Colonic mucosa (tissue), 4 donors: Measurements from ENCODE around the gene KRT12. TPM values are rescaled to one million over a fixed set of nuclear protein-coding genes. Genes with fewer than 3 reads are reported as not detected.

Experiments
- DNase-seq: peaks from one replicate; pipeline ENCODE4 v3.0.0-alpha.2; 2020
- H3K27ac ChIP-seq: fragments of 200-600 bp; one replicate; pipeline ENCODE4 v1.8.0; 2021
- H3K27me3 ChIP-seq: fragments of 200-600 bp; one replicate; pipeline ENCODE4 v1.8.0; 2021
- H3K36me3 ChIP-seq: fragments of 200-600 bp; one replicate; pipeline ENCODE4 v1.8.0; 2021
- H3K4me1 ChIP-seq: fragments of 200-600 bp; one replicate; pipeline ENCODE4 v1.8.0; 2021; ENCODE audit warnings: mild to moderate bottlenecking
- H3K4me3 ChIP-seq: fragments of 200-600 bp; one replicate; pipeline ENCODE4 v1.8.0; 2021
- H3K9ac ChIP-seq, 2 donors: one replicate each; pipeline ENCODE4 v1.7.0; 2013; ENCODE audit warnings: control low read depth in 2 of 2, low read depth in 2 of 2, low read length in 2 of 2
- H3K9me3 ChIP-seq: fragments of 200-600 bp; one replicate; pipeline ENCODE4 v1.8.0; 2021
- intact Hi-C: fragments of 100-400 bp; cut with DNase I; formaldehyde crosslinking; loops from one replicate; pipeline ENCODE4 v1.14.1; 2022
- total RNA-seq, 2 donors: library from RNA; stranded (reverse); fragmentation: NEBNext Ultra II Directional in 1 of 2; extraction: Animal tissue kit (Norgen Biotek cat#: 25700) in 1 of 2; gene quantifications; one replicate each; pipeline ENCODE4 v1.2.1, GENCODE V29; 2021
- TF ChIP-seq, protein P1 (sequence below): fragments of 200-600 bp; IDR thresholded peaks from one replicate; pipeline ENCODE4 v1.8.0; 2022; ENCODE audit warnings: antibody characterized with exemption, mild to moderate bottlenecking
- donor health status: healthy.
- donor health status: DM: no; HTN: no; CAD: no.
- donor health status: DM: no; HTN: no; CAD: no.

The KRT12 gene
- total RNA-seq, 2 donors from 2014 or later: 2.2 to 4.4 TPM

DNA sequence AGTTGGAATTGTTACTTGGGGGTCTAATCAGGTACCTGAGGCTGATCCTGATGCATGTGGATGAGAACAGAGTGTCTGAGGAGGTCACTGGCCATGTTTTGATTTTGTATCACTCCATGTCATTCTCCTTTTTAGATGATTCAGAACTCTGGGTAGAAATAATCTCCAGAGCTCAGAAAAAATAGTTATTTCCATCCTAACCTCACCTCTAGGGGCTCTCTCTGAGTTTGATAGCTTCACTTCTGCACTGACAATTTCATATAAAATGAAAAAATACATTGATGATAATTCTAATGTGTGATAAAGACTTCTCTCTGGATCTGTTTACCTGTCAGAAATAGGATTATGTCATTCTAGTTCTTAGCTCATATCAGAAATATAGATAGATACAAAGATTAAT is 6.2 kb upstream of the KRT12 start:
- Histone ChIP-seq H3K9me3 (no peaks in the 10 kb centered on the region), H3K4me1 (no peaks in the 10 kb centered on the region), H3K36me3 (no peaks in the 10 kb centered on the region), H3K9ac (no peak overlapping the region), H3K27me3 (no peaks in the 10 kb centered on the region), H3K4me3 (no peak overlapping the region), H3K27ac (no peak overlapping the region)
- no peak for DNase-seq
- intact Hi-C loops: no loop called here
- TF ChIP-seq, protein P1, sequence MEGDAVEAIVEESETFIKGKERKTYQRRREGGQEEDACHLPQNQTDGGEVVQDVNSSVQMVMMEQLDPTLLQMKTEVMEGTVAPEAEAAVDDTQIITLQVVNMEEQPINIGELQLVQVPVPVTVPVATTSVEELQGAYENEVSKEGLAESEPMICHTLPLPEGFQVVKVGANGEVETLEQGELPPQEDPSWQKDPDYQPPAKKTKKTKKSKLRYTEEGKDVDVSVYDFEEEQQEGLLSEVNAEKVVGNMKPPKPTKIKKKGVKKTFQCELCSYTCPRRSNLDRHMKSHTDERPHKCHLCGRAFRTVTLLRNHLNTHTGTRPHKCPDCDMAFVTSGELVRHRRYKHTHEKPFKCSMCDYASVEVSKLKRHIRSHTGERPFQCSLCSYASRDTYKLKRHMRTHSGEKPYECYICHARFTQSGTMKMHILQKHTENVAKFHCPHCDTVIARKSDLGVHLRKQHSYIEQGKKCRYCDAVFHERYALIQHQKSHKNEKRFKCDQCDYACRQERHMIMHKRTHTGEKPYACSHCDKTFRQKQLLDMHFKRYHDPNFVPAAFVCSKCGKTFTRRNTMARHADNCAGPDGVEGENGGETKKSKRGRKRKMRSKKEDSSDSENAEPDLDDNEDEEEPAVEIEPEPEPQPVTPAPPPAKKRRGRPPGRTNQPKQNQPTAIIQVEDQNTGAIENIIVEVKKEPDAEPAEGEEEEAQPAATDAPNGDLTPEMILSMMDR: no peak

GRCh38 chr17:40872416-40872815 is 5.4 kb upstream of the KRT12 start:
- intact Hi-C loops: no loop called here
- TF ChIP-seq, protein P1: no peak
- H3K36me3 ChIP-seq: no peaks in the 10 kb centered on the region
- H3K4me3 ChIP-seq: no peak overlapping the region
- no peaks in the 10 kb centered on the region for H3K27me3 ChIP-seq
- H3K9ac ChIP-seq: no peak overlapping the region
- no peak overlapping the region for H3K27ac ChIP-seq
- H3K9me3 ChIP-seq: no peaks in the 10 kb centered on the region
- H3K4me1 ChIP-seq: no peaks in the 10 kb centered on the region
- no peak for DNase-seq

- TF ChIP-seq, protein P1: no peak
- no peak for DNase-seq
- Histone ChIP-seq H3K27ac (no peak overlapping the region), H3K36me3 (no peaks in the 10 kb centered on the region), H3K4me3 (no peak overlapping the region), H3K9me3 (no peaks in the 10 kb centered on the region), H3K4me1 (no peaks in the 10 kb centered on the region), H3K27me3 (no peaks in the 10 kb centered on the region), H3K9ac (no peak overlapping the region)
- intact Hi-C loops: no loop called here
Observed at GRCh38 chr17:40871316-40871715, 4.3 kb upstream of the KRT12 start.

GRCh38 chr17:40870136-40870535 is 3.1 kb upstream of the KRT12 start:
- Histone ChIP-seq H3K4me1 (no peaks in the 10 kb centered on the region), H3K27me3 (no peaks in the 10 kb centered on the region), H3K9me3 (no peaks in the 10 kb centered on the region), H3K4me3 (no peak overlapping the region), H3K27ac (no peak overlapping the region), H3K9ac (no peak overlapping the region), H3K36me3 (no peaks in the 10 kb centered on the region)
- intact Hi-C loops: no loop called here
- DNase-seq: no peak
- TF ChIP-seq, protein P1: no peak

DNA sequence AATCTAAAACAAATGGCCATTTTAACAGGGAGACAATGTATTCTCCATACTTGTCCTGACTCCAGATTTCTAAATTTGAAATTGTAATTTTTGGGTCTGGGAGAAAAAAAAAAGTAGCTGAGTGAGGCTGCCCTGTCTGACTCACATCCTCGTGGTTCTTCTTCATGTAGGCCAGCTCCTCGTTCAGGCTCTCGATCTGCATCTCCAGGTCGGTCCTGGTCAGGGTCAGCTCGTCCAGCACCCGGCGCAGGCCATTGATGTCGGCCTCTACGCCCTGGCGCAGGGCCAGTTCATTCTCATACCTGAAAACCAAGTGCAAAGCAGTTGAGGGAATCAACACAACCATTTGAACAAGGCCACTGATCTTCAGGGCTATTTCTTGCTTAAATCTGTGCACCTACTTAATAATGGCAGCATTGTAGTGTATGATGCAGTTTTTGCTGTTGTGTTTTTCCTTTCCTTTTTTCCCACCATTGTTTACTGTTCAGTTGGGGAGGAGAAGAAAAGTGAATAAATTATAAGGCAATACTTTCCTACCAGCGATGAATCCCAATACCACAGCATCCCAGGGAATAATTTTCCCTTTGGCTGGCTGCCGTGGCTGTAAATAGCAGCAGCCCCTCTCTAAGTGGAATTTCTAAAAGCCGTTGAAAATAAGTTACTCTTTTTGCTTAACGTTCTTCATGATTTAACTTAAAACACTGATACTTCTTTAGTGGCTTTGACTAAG is 2.2 kb downstream of the KRT12 start:
- TF ChIP-seq, protein P1: no peak
- Histone ChIP-seq H3K27ac (no peak overlapping the region), H3K9me3 (no peaks in the 10 kb centered on the region), H3K36me3 (no peaks in the 10 kb centered on the region), H3K4me3 (no peak overlapping the region), H3K4me1 (no peaks in the 10 kb centered on the region), H3K9ac (no peak overlapping the region), H3K27me3 (no peaks in the 10 kb centered on the region)
- intact Hi-C loops: no loop called here
- no peak for DNase-seq
